HG02870 (cell line): ENCODE data around the gene PCID2.

Source experiments
- ATAC-seq: cut with Tn5 transposase; IDR thresholded peaks from one replicate; pipeline ENCODE4 v1.9.1; 2021; ENCODE audit warnings: mild to moderate bottlenecking, moderate library complexity; ENCODE audit not compliant: unreplicated experiment

The PCID2 gene

GRCh38 chr13:113220141-113220598 is 11.7 kb upstream of the PCID2 start:
- ATAC-seq: no peak

GRCh38 chr13:113219256-113219940 is 10.9 kb upstream of the PCID2 start:
- no peak for ATAC-seq

- no peak for ATAC-seq
Measured at GRCh38 chr13:113218586-113218985, 10.1 kb upstream of the PCID2 start.

GRCh38 chr13:113216254-113217048 is 8.0 kb upstream of the PCID2 start:
- ATAC-seq: no peak

GRCh38 chr13:113211774-113212173 is 3.3 kb upstream of the PCID2 start:
- ATAC-seq: no peak

- no peak for ATAC-seq
Measured at GRCh38 chr13:113210833-113211232, 2.4 kb upstream of the PCID2 start.

- peak; percentile 33 for ATAC-seq
Measured at GRCh38 chr13:113209759-113210421, 1.4 kb upstream of the PCID2 start.

GRCh38 chr13:113209336-113209758 is 878 bp upstream of the PCID2 start, which contains the start of gene CUL4A:
Gene CUL4A, plus strand, starts transcription at chr13:113209613. Its CDS starts 15 bp downstream, at chr13:113209628.
- ATAC-seq: peak; percentile 31

GRCh38 chr13:113207890-113208420 is 514 bp downstream of the PCID2 start:
- peak; percentile 9 for ATAC-seq

- ATAC-seq: no peak
Measured at GRCh38 chr13:113207460-113207859, 1.0 kb downstream of the PCID2 start.

GRCh38 chr13:113205428-113205931 is 3.0 kb downstream of the PCID2 start:
- no peak for ATAC-seq

GRCh38 chr13:113204378-113204734 is 4.1 kb downstream of the PCID2 start:
- no peak for ATAC-seq

- ATAC-seq: no peak
Measured at GRCh38 chr13:113203507-113204377, 4.7 kb downstream of the PCID2 start.

GRCh38 chr13:113202912-113203311 is 5.6 kb downstream of the PCID2 start:
- ATAC-seq: no peak

GRCh38 chr13:113201815-113202214 is 6.7 kb downstream of the PCID2 start:
- ATAC-seq: no peak

- ATAC-seq: no peak
Measured at GRCh38 chr13:113196970-113197737, 11.3 kb downstream of the PCID2 start.

- ATAC-seq: no peak
Measured at GRCh38 chr13:113195360-113195759, 13.1 kb downstream of the PCID2 start.

- ATAC-seq: no peak
Measured at GRCh38 chr13:113192902-113193301, 15.6 kb downstream of the PCID2 start.

GRCh38 chr13:113192279-113192678 is 16.2 kb downstream of the PCID2 start:
- ATAC-seq: no peak
